Measurements from ENCODE around the gene ATP11C.

- no peak for TF ChIP-seq CTCF (IDR thresholded peaks at IDR 0.05 in 4 of 5, conservative IDR thresholded peaks at IDR 0.05 in 1 of 5)
- TF ChIP-seq POLR2A (IDR thresholded peaks at IDR 0.05), result no peak
These were observed 34.9 kb upstream of the ATP11C start for GRCh38 chrX:139967750-139968149.
